Fibroblast of gingiva (primary cell): ENCODE results near the gene RPS13.
"Not testable (repeated sequence)": the region's sequence is repeated elsewhere in the genome, so short reads cannot be mapped to it uniquely, and the experiment has no call there.

ENCODE experiments used
- DNase-seq: peaks from one replicate; pipeline ENCODE4 v3.0.0-alpha.2; 2011; ENCODE audit warnings: low read depth

Gene RPS13

GRCh38 chr11:17077520-17078401 lies at the start of gene RPS13:
Gene RPS13, minus strand, starts transcription at chr11:17077667. Its CDS starts 26 bp downstream, at chr11:17077641.
- DNase-seq = peak; percentile 99

- DNase-seq = no peak
Measured at GRCh38 chr11:17121981-17122380, 44.5 kb upstream of the RPS13 start.

- DNase-seq = no peak
Measured at GRCh38 chr11:17117262-17117661, 39.8 kb upstream of the RPS13 start.

- DNase-seq = no peak
Measured at GRCh38 chr11:17116117-17116516, 38.6 kb upstream of the RPS13 start.

GRCh38 chr11:17107745-17108144 lies 30.3 kb upstream of the RPS13 start:
- DNase-seq = not testable (repeated sequence)

GRCh38 chr11:17105404-17106040 lies 28.1 kb upstream of the RPS13 start:
- DNase-seq = not testable (repeated sequence)

GRCh38 chr11:17102462-17102861 lies 25.0 kb upstream of the RPS13 start:
- peak; percentile 66 for DNase-seq

GRCh38 chr11:17098658-17099057 lies 21.2 kb upstream of the RPS13 start:
- DNase-seq = no peak

GRCh38 chr11:17098038-17098437 lies 20.6 kb upstream of the RPS13 start:
- DNase-seq = no peak

- not testable (repeated sequence) for DNase-seq
Measured at GRCh38 chr11:17085976-17086375, 8.5 kb upstream of the RPS13 start.

GRCh38 chr11:17077240-17077519 lies 287 bp downstream of the RPS13 start:
- peak; percentile 27 for DNase-seq

GRCh38 chr11:17076517-17077239 lies 789 bp downstream of the RPS13 start:
- no peak for DNase-seq

GRCh38 chr11:17075506-17075905 lies 2.0 kb downstream of the RPS13 start:
- DNase-seq = no peak

GRCh38 chr11:17073370-17074027 lies 4.0 kb downstream of the RPS13 start:
- DNase-seq = no peak

- no peak for DNase-seq
Measured at GRCh38 chr11:17067417-17067816, 10.1 kb downstream of the RPS13 start.

- DNase-seq = peak; percentile 1
Measured at GRCh38 chr11:17066691-17067090, 10.8 kb downstream of the RPS13 start.

GRCh38 chr11:17063171-17064002 lies 14.1 kb downstream of the RPS13 start:
- DNase-seq = peak; percentile 16

GRCh38 chr11:17051146-17051545 lies 26.3 kb downstream of the RPS13 start:
- DNase-seq = not testable (repeated sequence)

GRCh38 chr11:17048491-17048890 lies 29.0 kb downstream of the RPS13 start:
- not testable (repeated sequence) for DNase-seq

GRCh38 chr11:17046690-17047089 lies 30.8 kb downstream of the RPS13 start:
- no peak for DNase-seq
